Limb (tissue), 2 donors: Measurements from ENCODE around the gene PIEZO2.
"Not testable (repeated sequence)": the region's sequence is repeated elsewhere in the genome, so short reads cannot be mapped to it uniquely, and the experiment has no call there.

ENCODE experiments used
- DNase-seq, 2 donors: peaks; one replicate each; pipeline ENCODE4 v3.0.0-alpha.2; 2016; ENCODE audit errors: extremely low spot score in 2 of 2

The PIEZO2 gene

GRCh38 chr18:10626606-10627213, 522.7 kb downstream of the PIEZO2 start:
- DNase-seq = not testable (repeated sequence)

GRCh38 chr18:10623606-10624005, 525.8 kb downstream of the PIEZO2 start:
- not testable (repeated sequence) for DNase-seq

GRCh38 chr18:10622982-10623381, 526.4 kb downstream of the PIEZO2 start:
- DNase-seq = not testable (repeated sequence)

- not testable (repeated sequence) for DNase-seq
Measured at GRCh38 chr18:10620670-10621329, 528.6 kb downstream of the PIEZO2 start.
